Endothelial cell of umbilical vein (primary cell): ENCODE data around the gene TPRG1L. TPM values are rescaled to one million over a fixed set of nuclear protein-coding genes. Genes with fewer than 3 reads are reported as not detected.

ENCODE experiments used
- BruUV-seq: library from RNA; stranded (reverse); fragments of 400-500 nt; replicated peaks from 2 replicates; lab custom pipeline; 2021; lab: Mats Ljungman, UMichigan
- CTCF ChIA-PET: fragments of 300-600, 350-600 bp; sonication (Branson Sonifier 250); formaldehyde crosslinking; loops from one replicate; lab custom pipeline; 2021; ENCODE audit warnings: antibody characterized with exemption, inconsistent platforms; lab: Charles Lee
- POLR2A ChIA-PET: fragments of 300-600, 350-600 bp; sonication (Branson Sonifier 250); formaldehyde crosslinking; loops from one replicate; lab custom pipeline; 2021; ENCODE audit warnings: antibody characterized with exemption, inconsistent platforms; lab: Charles Lee
- DNase-seq: peaks from one replicate; pipeline ENCODE4 v3.0.0-alpha.2; 2011; ENCODE audit warnings: low read depth, low spot score
- FAIRE-seq: peaks from 2 replicates; lab custom pipeline; 2011; peaks lifted over from hg19 to GRCh38; lab: Jason Lieb, UNC
- H2AFZ ChIP-seq: 2 replicates; pipeline ENCODE4 v1.6.0; 2012; ENCODE audit warnings: low read depth, low read length, control low read depth, inconsistent platforms
- H3K27ac ChIP-seq: 2 replicates; pipeline ENCODE4 v1.5.1; 2011; ENCODE audit warnings: low read depth, mild to moderate bottlenecking, control low read depth, low read length, moderate library complexity; ENCODE audit not compliant: insufficient read depth
- H3K27me3 ChIP-seq, 2 experiments: 2 replicates each; pipeline versions ENCODE4 v1.6.0 to v1.6.1; 2011; ENCODE audit warnings: low read length in 2 of 2, mixed read lengths in 1 of 2; ENCODE audit not compliant: control insufficient read depth in 2 of 2, insufficient read depth in 2 of 2
- H3K36me3 ChIP-seq, 2 experiments: 2 replicates in 1 of 2; 3 replicates in 1 of 2; pipeline ENCODE4 v1.5.1; 2011; ENCODE audit warnings: low read length in 2 of 2, mild to moderate bottlenecking in 1 of 2, moderate library complexity in 1 of 2; ENCODE audit not compliant: control insufficient read depth in 2 of 2, insufficient read depth in 2 of 2; ENCODE audit errors: extremely low read depth in 1 of 2
- H3K4me1 ChIP-seq: 3 replicates; pipeline ENCODE4 v1.5.1; 2011; ENCODE audit warnings: mild to moderate bottlenecking, low read length; ENCODE audit not compliant: control insufficient read depth, insufficient read depth; ENCODE audit errors: extremely low read depth
- H3K4me2 ChIP-seq: 2 replicates; pipeline ENCODE4 v1.6.1; 2011; ENCODE audit warnings: low read length, control low read depth, mixed read lengths; ENCODE audit not compliant: insufficient read depth
- H3K4me3 ChIP-seq, 3 experiments: fragments of 200-600 bp in 1 of 3; sonication (generic), shearing (Covaris generic) in 1 of 3; replicated peaks in 1 of 3; 2 replicates each; pipeline ENCODE4 v1.5.1; 2011 to 2016; ENCODE audit warnings: control low read depth in 3 of 3, low read length in 3 of 3, mild to moderate bottlenecking in 2 of 3, inconsistent platforms in 1 of 3, low read depth in 1 of 3, moderate library complexity in 1 of 3; ENCODE audit not compliant: insufficient read depth in 1 of 3
- H3K79me2 ChIP-seq: 2 replicates; pipeline ENCODE4 v1.6.0; 2012; ENCODE audit warnings: low read length, inconsistent platforms; ENCODE audit not compliant: control insufficient read depth, insufficient read depth
- H3K9ac ChIP-seq: replicated peaks from 2 replicates; pipeline ENCODE3; 2011; ENCODE audit warnings: low read length, control low read depth; ENCODE audit not compliant: insufficient read depth; ENCODE audit errors: extremely low read depth
- H3K9me1 ChIP-seq: replicated peaks from 3 replicates; pipeline ENCODE4 v1.6.0; 2011; ENCODE audit warnings: mild to moderate bottlenecking, low read length; ENCODE audit not compliant: control insufficient read depth, insufficient read depth; ENCODE audit errors: extremely low read depth
- H3K9me3 ChIP-seq: replicated peaks from 2 replicates; pipeline ENCODE4 v1.5.1; 2012; ENCODE audit warnings: low read length, inconsistent platforms; ENCODE audit not compliant: control insufficient read depth, insufficient read depth
- H4K20me1 ChIP-seq: replicated peaks from 2 replicates; pipeline ENCODE3; 2011; ENCODE audit warnings: mild to moderate bottlenecking, low read length; ENCODE audit not compliant: control insufficient read depth, insufficient read depth; ENCODE audit errors: extremely low read depth
- CTCF ChIP-seq, 2 donors: IDR thresholded peaks; 1 replicate in 1 of 2; 2 replicates in 1 of 2; pipeline ENCODE4 v1.5.1; 2011; ENCODE audit warnings: low read length in 2 of 2, mild to moderate bottlenecking in 2 of 2, moderate library complexity in 2 of 2, control low read depth in 1 of 2, inconsistent platforms in 1 of 2, low read depth in 1 of 2; ENCODE audit not compliant: insufficient read depth in 1 of 2; ENCODE audit errors: extremely low read depth in 1 of 2
- EZH2 ChIP-seq: IDR thresholded peaks from 2 replicates; pipeline ENCODE4 v1.6.1; 2012; ENCODE audit warnings: borderline replicate concordance, low read depth, mild to moderate bottlenecking, moderate library complexity, low read length, inconsistent platforms; ENCODE audit not compliant: severe bottlenecking
- FOS ChIP-seq: IDR thresholded peaks from 2 replicates; pipeline ENCODE4 v1.6.1; 2011; ENCODE audit warnings: mild to moderate bottlenecking, low read length, moderate library complexity, borderline replicate concordance; ENCODE audit not compliant: insufficient read depth
- GATA2 ChIP-seq: IDR thresholded peaks from 2 replicates; pipeline ENCODE4 v1.7.0; 2011; ENCODE audit warnings: low read depth, mild to moderate bottlenecking, moderate library complexity, mixed read lengths, low read length; ENCODE audit not compliant: insufficient read length, insufficient read depth
- MYC ChIP-seq: IDR thresholded peaks from one replicate; pipeline ENCODE4 v1.6.1; 2011; ENCODE audit warnings: mild to moderate bottlenecking, low read depth, low read length
- POLR2A ChIP-seq: IDR thresholded peaks from 2 replicates; pipeline ENCODE4 v1.6.1; 2012; ENCODE audit warnings: low read depth, mild to moderate bottlenecking, control low read depth, low read length
- dilution Hi-C: fragments of 300-500 bp; cut with MboI; formaldehyde crosslinking; loops from one replicate; pipeline ENCODE4 v1.15.0; 2019; ENCODE audit warnings: low sequenced_read_pairs; ENCODE audit not compliant: extremely low pct_ligation_motif_present
- intact Hi-C: fragments of 100-400 bp; cut with micrococcal nuclease; formaldehyde crosslinking; loops from one replicate; pipeline ENCODE4 v1.10.0; 2022
- polyA plus RNA-seq, 4 experiments: library from polyadenylated mRNA; depleted of rRNA in 3 of 4; stranded (reverse) in 3 of 4; unstranded in 1 of 4; fragments of >200 nt; gene quantifications; 2 replicates each; pipeline versions ENCODE4 v1.2.1 to v1.2.3, GENCODE V29; 2011 to 2012; ENCODE audit warnings: missing spikeins in 1 of 4
- total RNA-seq: library from RNA; stranded (reverse); gene quantifications from 2 replicates; pipeline ENCODE4 v1.2.3, GENCODE V29; 2021

Gene TPRG1L
- total and polyA plus RNA-seq, 2 donors (not counting 3 experiments of a cell fraction or from before 2014, with no cell fraction given): 52.3 to 53.8 TPM

GRCh38 chr1:3634059-3634800 is 9.4 kb downstream of the TPRG1L start:
- ChIA-PET POLR2A (no interaction called here), CTCF (interaction anchor here (1.7 kb wide), 1 partner anchor 14 kb away, joined by 4 read pairs; no protein-coding TSS in a partner anchor)
- DNase-seq (no peak), FAIRE-seq (no peak)
- no peak overlapping the region for H2AFZ ChIP-seq
- intact Hi-C loops (no loop called here), dilution Hi-C loops (no loop called here)
- H3K9me1 ChIP-seq: no peaks in the 10 kb centered on the region
- H3K36me3 ChIP-seq: peaks cover 0 to 39% of the 10 kb centered on the region in 2 experiments
- no TSS peak for BruUV-seq
- no peak overlapping the region for H3K4me2 ChIP-seq
- no peaks in the 10 kb centered on the region for H3K4me1 ChIP-seq
- TF ChIP-seq MYC (no peak), FOS (no peak), EZH2 (no peak), POLR2A (no peak)
- no peaks in the 10 kb centered on the region for H3K9me3 ChIP-seq
- H4K20me1 ChIP-seq: no peaks in the 10 kb centered on the region
- H3K27me3 ChIP-seq: no peaks in the 10 kb centered on the region
- H3K27ac ChIP-seq: no peak overlapping the region
- H3K4me3 ChIP-seq: no peak overlapping the region
- H3K79me2 ChIP-seq: no peaks in the 10 kb centered on the region
- H3K9ac ChIP-seq: no peak overlapping the region

- ChIA-PET POLR2A (no interaction called here), CTCF (interaction anchor here (1.3 to 1.7 kb wide), 2 partner anchors 12 to 88 kb away, joined by 3 to 4 read pairs; no protein-coding TSS in a partner anchor)
- intact Hi-C loops (no loop called here), dilution Hi-C loops (no loop called here)
- no peak overlapping the region for H3K4me3 ChIP-seq
- no peak for TF ChIP-seq GATA2
- no peak for TF ChIP-seq CTCF (IDR thresholded peaks at IDR 0.05; ENCODE audit: extremely low read depth in 1 of 2, insufficient read depth in 1 of 2, low read depth in 1 of 2, low read length in 2 of 2)
- no peak for TF ChIP-seq FOS
- no peak overlapping the region for H3K9ac ChIP-seq
- no peaks in the 10 kb centered on the region for H3K9me3 ChIP-seq
- H3K9me1 ChIP-seq: no peaks in the 10 kb centered on the region
- FAIRE-seq (no peak), DNase-seq (no peak)
- no TSS peak for BruUV-seq
- no peaks in the 10 kb centered on the region for H3K4me1 ChIP-seq
- no peaks in the 10 kb centered on the region for H3K27me3 ChIP-seq
- H3K4me2 ChIP-seq: no peak overlapping the region
- H2AFZ ChIP-seq: no peak overlapping the region
- H3K27ac ChIP-seq: no peak overlapping the region
- H3K79me2 ChIP-seq: no peaks in the 10 kb centered on the region
- no peaks in the 10 kb centered on the region for H4K20me1 ChIP-seq
- peaks cover 0 to 35% of the 10 kb centered on the region in 2 experiments for H3K36me3 ChIP-seq
Observed at GRCh38 chr1:3636080-3636479, 11.3 kb downstream of the TPRG1L start.
